ENCODE results near the gene ISOC2. TPM values are rescaled to one million over a fixed set of nuclear protein-coding genes. Genes with fewer than 3 reads are reported as not detected.

The ISOC2 gene
- total RNA-seq, 1 experiment from 2014 or later: 251 TPM

DNA sequence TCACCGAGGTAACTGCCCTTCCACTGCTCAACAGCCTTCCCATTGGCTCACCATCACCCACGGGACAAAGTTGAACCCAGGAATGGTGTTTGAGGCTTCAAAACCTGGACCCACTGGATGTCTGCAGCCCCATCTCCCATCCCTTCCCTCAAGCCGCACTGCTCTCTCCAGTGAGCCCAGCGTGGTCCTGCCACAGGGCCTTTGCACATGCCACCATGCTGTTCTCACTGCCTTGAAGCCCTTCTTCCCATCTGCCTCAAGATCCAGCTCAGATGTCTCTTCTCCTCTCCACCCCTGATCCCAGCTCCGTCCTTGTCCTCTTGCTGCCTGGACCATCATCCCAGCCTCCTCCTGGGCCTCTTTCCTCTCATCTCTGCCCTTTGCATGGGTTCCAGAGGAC lies 22.4 kb downstream of the ISOC2 start:
- no TSS peak for BruUV-seq (replicated peaks)
- CTCF ChIA-PET: no interaction called here
- no peaks in the 10 kb centered on the region for H3K36me3 ChIP-seq (ENCODE audit: low read depth, low read length)
- POLR2A ChIA-PET (ENCODE audit: unreplicated experiment): no interaction called here
- no peaks in the 10 kb centered on the region for H3K9me2 ChIP-seq (replicated peaks; ENCODE audit: low read length)
- intact Hi-C loops (cut with micrococcal nuclease): no loop called here
- H3K27ac ChIP-seq (ENCODE audit: low read length): no peak overlapping the region
- DNase-seq (no peak), ATAC-seq (no peak)
- peaks cover 34% of the 10 kb centered on the region for H3K27me3 ChIP-seq (ENCODE audit: low read length)
- no peaks in the 10 kb centered on the region for H3F3A ChIP-seq (ENCODE audit: low read length, unreplicated experiment)
- H3K9me3 ChIP-seq (ENCODE audit: low read length): no peaks in the 10 kb centered on the region
- H3K4me1 ChIP-seq (ENCODE audit: insufficient read depth, low read length): no peaks in the 10 kb centered on the region
- H3K4me3 ChIP-seq (ENCODE audit: low read length): no peak overlapping the region
- no peaks in the 10 kb centered on the region; the same call in 1 of the 2 replicates for H4K20me1 ChIP-seq (ENCODE audit: low read length)
- H3K79me2 ChIP-seq (ENCODE audit: low read length): no peaks in the 10 kb centered on the region
- no peak overlapping the region for H3K9ac ChIP-seq (ENCODE audit: low read length)
- TF ChIP-seq EZH2phosphoT487 (IDR thresholded peaks at IDR 0.05; ENCODE audit: borderline replicate concordance, low read length): no peak
- TF ChIP-seq EZH2 (IDR thresholded peaks at IDR 0.05; ENCODE audit: low read length, unreplicated experiment): no peak
- TF ChIP-seq, protein P1, sequence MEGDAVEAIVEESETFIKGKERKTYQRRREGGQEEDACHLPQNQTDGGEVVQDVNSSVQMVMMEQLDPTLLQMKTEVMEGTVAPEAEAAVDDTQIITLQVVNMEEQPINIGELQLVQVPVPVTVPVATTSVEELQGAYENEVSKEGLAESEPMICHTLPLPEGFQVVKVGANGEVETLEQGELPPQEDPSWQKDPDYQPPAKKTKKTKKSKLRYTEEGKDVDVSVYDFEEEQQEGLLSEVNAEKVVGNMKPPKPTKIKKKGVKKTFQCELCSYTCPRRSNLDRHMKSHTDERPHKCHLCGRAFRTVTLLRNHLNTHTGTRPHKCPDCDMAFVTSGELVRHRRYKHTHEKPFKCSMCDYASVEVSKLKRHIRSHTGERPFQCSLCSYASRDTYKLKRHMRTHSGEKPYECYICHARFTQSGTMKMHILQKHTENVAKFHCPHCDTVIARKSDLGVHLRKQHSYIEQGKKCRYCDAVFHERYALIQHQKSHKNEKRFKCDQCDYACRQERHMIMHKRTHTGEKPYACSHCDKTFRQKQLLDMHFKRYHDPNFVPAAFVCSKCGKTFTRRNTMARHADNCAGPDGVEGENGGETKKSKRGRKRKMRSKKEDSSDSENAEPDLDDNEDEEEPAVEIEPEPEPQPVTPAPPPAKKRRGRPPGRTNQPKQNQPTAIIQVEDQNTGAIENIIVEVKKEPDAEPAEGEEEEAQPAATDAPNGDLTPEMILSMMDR (conservative IDR thresholded peaks at IDR 0.05; ENCODE audit: low read depth, low read length): no peak
- H2AFZ ChIP-seq (ENCODE audit: low read length): no peak overlapping the region
- no peak overlapping the region for H3K4me2 ChIP-seq (ENCODE audit: low read length)

DNA sequence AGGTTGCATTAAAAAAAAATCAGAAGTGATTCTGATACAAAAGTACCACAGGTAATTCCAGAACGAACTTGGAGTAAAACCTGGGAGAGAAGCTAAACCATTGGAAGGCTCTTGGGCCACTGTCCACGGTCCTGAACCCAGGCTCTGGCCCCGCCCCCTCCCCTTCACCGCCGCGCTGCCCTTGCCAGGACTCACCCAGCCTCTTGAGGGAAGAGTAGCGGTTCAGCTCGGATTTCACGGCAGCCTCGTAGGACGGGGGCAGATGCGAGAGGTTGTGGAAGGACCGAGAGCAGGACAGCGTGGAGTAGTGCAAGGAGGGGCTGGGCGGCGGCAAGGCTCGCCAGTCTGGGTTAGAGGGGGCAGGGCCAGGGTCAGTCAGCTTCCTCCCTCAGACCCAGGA lies 24.0 kb downstream of the ISOC2 start:
- POLR2A ChIA-PET (ENCODE audit: unreplicated experiment): no interaction called here
- Histone ChIP-seq H3K9ac (ENCODE audit: low read length) (no peak overlapping the region), H3K9me3 (ENCODE audit: low read length) (no peaks in the 10 kb centered on the region), H3K4me1 (ENCODE audit: insufficient read depth, low read length) (no peaks in the 10 kb centered on the region), H3K36me3 (ENCODE audit: low read depth, low read length) (no peaks in the 10 kb centered on the region), H3K9me2 (replicated peaks; ENCODE audit: low read length) (no peaks in the 10 kb centered on the region), H3K79me2 (ENCODE audit: low read length) (no peaks in the 10 kb centered on the region), H3F3A (ENCODE audit: low read length, unreplicated experiment) (no peaks in the 10 kb centered on the region), H3K4me2 (ENCODE audit: low read length) (no peak overlapping the region), H3K4me3 (ENCODE audit: low read length) (no peak overlapping the region), H3K27ac (ENCODE audit: low read length) (no peak overlapping the region), H3K27me3 (ENCODE audit: low read length) (peaks cover 20% of the 10 kb centered on the region), H2AFZ (ENCODE audit: low read length) (no peak overlapping the region), H4K20me1 (ENCODE audit: low read length) (no peaks in the 10 kb centered on the region; the same call in 1 of the 2 replicates)
- CTCF ChIA-PET: interaction anchor here (0.5 to 0.6 kb wide), 2 partner anchors 68 to 278 kb away, joined by 3 to 4 read pairs; no protein-coding TSS in a partner anchor
- BruUV-seq (replicated peaks): no TSS peak
- TF ChIP-seq, protein P1 (conservative IDR thresholded peaks at IDR 0.05; ENCODE audit: low read depth, low read length): no peak
- no peak for TF ChIP-seq EZH2 (IDR thresholded peaks at IDR 0.05; ENCODE audit: low read length, unreplicated experiment)
- TF ChIP-seq EZH2phosphoT487 (IDR thresholded peaks at IDR 0.05; ENCODE audit: borderline replicate concordance, low read length): no peak
- ATAC-seq (peak; percentile 91), DNase-seq (peak; percentile 83)
- intact Hi-C loops (cut with micrococcal nuclease): no loop called here

DNA sequence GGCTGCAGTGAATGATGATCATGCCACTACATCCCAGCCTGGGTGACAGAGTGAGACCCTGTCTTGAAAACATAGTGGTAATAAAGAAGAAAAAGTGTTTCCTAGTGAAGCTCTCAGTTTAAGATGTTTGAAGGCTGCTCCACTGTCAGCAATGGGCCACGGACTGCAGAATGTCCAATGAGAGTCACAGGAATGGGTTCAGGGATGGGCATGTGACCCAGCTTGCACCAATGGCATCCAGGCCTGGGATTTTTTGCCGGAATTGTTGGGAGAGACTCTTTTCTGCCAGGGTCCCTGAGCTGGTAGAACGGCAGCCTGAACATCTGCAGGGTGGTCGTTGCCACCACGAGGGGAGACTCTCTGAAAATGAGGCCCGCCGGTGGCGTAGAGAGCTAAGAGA lies 24.6 kb downstream of the ISOC2 start:
- H2AFZ ChIP-seq (ENCODE audit: low read length): no peak overlapping the region
- H3K9me2 ChIP-seq (replicated peaks; ENCODE audit: low read length): no peaks in the 10 kb centered on the region
- H3K4me2 ChIP-seq (ENCODE audit: low read length): no peak overlapping the region
- no peak for DNase-seq
- CTCF ChIA-PET: interaction anchor here (0.5 kb wide), 2 partner anchors 68 to 109 kb away, joined by 4 to 6 read pairs; no protein-coding TSS in a partner anchor
- no peak overlapping the region for H3K27ac ChIP-seq (ENCODE audit: low read length)
- H3K36me3 ChIP-seq (ENCODE audit: low read depth, low read length): no peaks in the 10 kb centered on the region
- BruUV-seq (replicated peaks): no TSS peak
- H3F3A ChIP-seq (ENCODE audit: low read length, unreplicated experiment): no peaks in the 10 kb centered on the region
- intact Hi-C loops (cut with micrococcal nuclease): no loop called here
- H3K4me1 ChIP-seq (ENCODE audit: insufficient read depth, low read length): no peaks in the 10 kb centered on the region
- no peaks in the 10 kb centered on the region; the same call in 1 of the 2 replicates for H4K20me1 ChIP-seq (ENCODE audit: low read length)
- H3K4me3 ChIP-seq (ENCODE audit: low read length): no peak overlapping the region
- H3K27me3 ChIP-seq (ENCODE audit: low read length): peaks cover 17% of the 10 kb centered on the region
- POLR2A ChIA-PET (ENCODE audit: unreplicated experiment): no interaction called here
- H3K79me2 ChIP-seq (ENCODE audit: low read length): no peaks in the 10 kb centered on the region
- H3K9ac ChIP-seq (ENCODE audit: low read length): no peak overlapping the region
- ATAC-seq: no peak
- no peaks in the 10 kb centered on the region for H3K9me3 ChIP-seq (ENCODE audit: low read length)
- no peak for TF ChIP-seq EZH2phosphoT487 (IDR thresholded peaks at IDR 0.05; ENCODE audit: borderline replicate concordance, low read length)
- TF ChIP-seq EZH2 (IDR thresholded peaks at IDR 0.05; ENCODE audit: low read length, unreplicated experiment): no peak
- TF ChIP-seq, protein P1 (conservative IDR thresholded peaks at IDR 0.05; ENCODE audit: low read depth, low read length): no peak

Measured in PC-3 (cell line).